WTC11 (cell line): ENCODE results near the gene SP110. TPM values are rescaled to one million over a fixed set of nuclear protein-coding genes. Genes with fewer than 3 reads are reported as not detected.

Experiments
- ATAC-seq: fragments of 200-7000 bp; cut with Tn5 transposase; 2 replicates; pipeline ENCODE4 v1.10.0; 2021; ENCODE audit warnings: mild to moderate bottlenecking, moderate library complexity
- CTCF ChIA-PET: fragments of 300-600 bp; sonication (Branson Sonifier 250); formaldehyde crosslinking; loops from one replicate; lab custom pipeline; 2021; ENCODE audit warnings: antibody characterized with exemption; lab: Charles Lee
- POLR2A ChIA-PET: fragments of 350-600 bp; sonication (Branson Sonifier 250); formaldehyde crosslinking; loops from one replicate; lab custom pipeline; 2021; ENCODE audit warnings: antibody characterized with exemption; lab: Charles Lee
- DNase-seq: peaks from one replicate; pipeline ENCODE4 v3.0.0; 2021; ENCODE audit warnings: low spot score
- H3K27ac Mint-ChIP-seq: 2 replicates; pipeline ENCODE4 v1.8.0; 2021; ENCODE audit warnings: mixed read lengths
- H3K27me3 Mint-ChIP-seq: 2 replicates; pipeline ENCODE4 v1.8.0; 2021; ENCODE audit warnings: low read depth, mild to moderate bottlenecking, moderate library complexity, mixed read lengths
- H3K36me3 Mint-ChIP-seq: 2 replicates; pipeline ENCODE4 v1.8.0; 2021; ENCODE audit warnings: mixed read lengths
- H3K4me1 Mint-ChIP-seq: 2 replicates; pipeline ENCODE4 v1.8.0; 2022; ENCODE audit warnings: mixed read lengths
- H3K4me3 Mint-ChIP-seq: 2 replicates; pipeline ENCODE4 v1.8.0; 2021; ENCODE audit warnings: mild to moderate bottlenecking, moderate library complexity, mixed read lengths
- H3K9me3 Mint-ChIP-seq: 2 replicates; pipeline ENCODE4 v1.8.0; 2021; ENCODE audit warnings: mixed read lengths
- ATF1 ChIP-seq: sonication (generic); formaldehyde crosslinking; IDR thresholded peaks from 2 replicates; pipeline ENCODE4 v1.8.1; 2023; ENCODE audit warnings: mild to moderate bottlenecking, moderate library complexity, missing genetic modification reagents
- CBFB ChIP-seq: sonication (generic); formaldehyde crosslinking; IDR thresholded peaks from 2 replicates; pipeline ENCODE4 v1.8.1; 2022; ENCODE audit warnings: mild to moderate bottlenecking, low read depth, missing genetic modification reagents
- ELF4 ChIP-seq: sonication (generic); formaldehyde crosslinking; IDR thresholded peaks from 2 replicates; pipeline ENCODE4 v1.8.1; 2022; ENCODE audit warnings: low read depth, mild to moderate bottlenecking, moderate library complexity, missing genetic modification reagents
- FOXK1 ChIP-seq: sonication (generic); formaldehyde crosslinking; IDR thresholded peaks from 2 replicates; pipeline ENCODE4 v1.8.0; 2022; ENCODE audit warnings: mild to moderate bottlenecking, moderate library complexity, missing genetic modification reagents
- FOXP1 ChIP-seq: sonication (generic); formaldehyde crosslinking; IDR thresholded peaks from 2 replicates; pipeline ENCODE4 v1.8.0; 2022; ENCODE audit warnings: missing genetic modification reagents, mild to moderate bottlenecking, moderate library complexity, borderline replicate concordance
- GABPB1 ChIP-seq: sonication (generic); formaldehyde crosslinking; IDR thresholded peaks from 2 replicates; pipeline ENCODE4 v1.8.1; 2023; ENCODE audit warnings: mild to moderate bottlenecking, missing genetic modification reagents
- GRHL2 ChIP-seq: fragments of 250-450 bp; sonication (Bioruptor Pico); IDR thresholded peaks from 2 replicates; pipeline ENCODE4 v1.8.0; 2022; ENCODE audit warnings: mild to moderate bottlenecking, moderate library complexity; ENCODE audit not compliant: insufficient replicate concordance, severe bottlenecking
- MXD4 ChIP-seq: fragments of 250-450 bp; sonication (Bioruptor Pico); IDR thresholded peaks from 2 replicates; pipeline ENCODE4 v1.8.0; 2021; ENCODE audit warnings: mild to moderate bottlenecking, moderate library complexity, borderline replicate concordance
- NFYB ChIP-seq: sonication (generic); formaldehyde crosslinking; conservative IDR thresholded peaks from 2 replicates; pipeline ENCODE4 v1.8.0; 2022; ENCODE audit warnings: low read depth, missing genetic modification reagents
- OVOL2 ChIP-seq: fragments of 250-450 bp; sonication (Bioruptor Pico); IDR thresholded peaks from 2 replicates; pipeline ENCODE4 v1.9.0; 2021; ENCODE audit warnings: mild to moderate bottlenecking, borderline replicate concordance
- SMAD4 ChIP-seq: sonication (generic); formaldehyde crosslinking; IDR thresholded peaks from 2 replicates; pipeline ENCODE4 v1.8.0; 2022; ENCODE audit warnings: mild to moderate bottlenecking, missing genetic modification reagents
- SOX15 ChIP-seq: fragments of 250-450 bp; sonication (Bioruptor Pico); IDR thresholded peaks from 2 replicates; pipeline ENCODE4 v1.9.0; 2021; ENCODE audit warnings: mild to moderate bottlenecking
- SP1 ChIP-seq: sonication (generic); formaldehyde crosslinking; conservative IDR thresholded peaks from 2 replicates; pipeline ENCODE4 v1.8.1; 2022; ENCODE audit warnings: missing genetic modification reagents
- TEAD4 ChIP-seq: sonication (generic); formaldehyde crosslinking; IDR thresholded peaks from 2 replicates; pipeline ENCODE4 v1.8.0; 2022; ENCODE audit warnings: mild to moderate bottlenecking, missing genetic modification reagents
- ZBTB43 ChIP-seq: sonication (generic); formaldehyde crosslinking; IDR thresholded peaks from 2 replicates; pipeline ENCODE4 v1.8.1; 2023; ENCODE audit warnings: mild to moderate bottlenecking, missing genetic modification reagents
- ZNF423 ChIP-seq: fragments of 250-450 bp; sonication (Bioruptor Pico); IDR thresholded peaks from 2 replicates; pipeline ENCODE4 v2.1.2; 2022; ENCODE audit warnings: mild to moderate bottlenecking, moderate library complexity
- ZNF512 ChIP-seq: sonication (generic); formaldehyde crosslinking; IDR thresholded peaks from 2 replicates; pipeline ENCODE4 v1.8.1; 2022; ENCODE audit warnings: missing genetic modification reagents, borderline replicate concordance
- ZSCAN18 ChIP-seq: fragments of 250-450 bp; sonication (Bioruptor Pico); IDR thresholded peaks from 2 replicates; pipeline ENCODE4 v2.1.2; 2022; ENCODE audit warnings: mild to moderate bottlenecking, moderate library complexity
- total RNA-seq: library from RNA; stranded (reverse); gene quantifications from 3 replicates; pipeline ENCODE4 v1.2.3, GENCODE V29; 2021
- TF ChIP-seq, protein P1 (sequence below): sonication (generic); formaldehyde crosslinking; IDR thresholded peaks from 2 replicates; pipeline ENCODE4 v1.8.1; 2022; ENCODE audit warnings: mild to moderate bottlenecking, moderate library complexity, missing genetic modification reagents
- TF ChIP-seq, protein P2 (sequence below): sonication (generic); formaldehyde crosslinking; IDR thresholded peaks from 2 replicates; pipeline ENCODE4 v1.8.0; 2022; ENCODE audit warnings: missing genetic modification reagents
- TF ChIP-seq, protein P3 (sequence below): sonication (generic); formaldehyde crosslinking; IDR thresholded peaks from 2 replicates; pipeline ENCODE4 v1.8.1; 2023; ENCODE audit warnings: mild to moderate bottlenecking, moderate library complexity, missing genetic modification reagents

Gene SP110
- total RNA-seq, 1 experiment from 2014 or later, result 5.7 TPM

GRCh38 chr2:230227216-230227615 lies 7.4 kb upstream of the SP110 start (continued):
- TF ChIP-seq, protein P1, sequence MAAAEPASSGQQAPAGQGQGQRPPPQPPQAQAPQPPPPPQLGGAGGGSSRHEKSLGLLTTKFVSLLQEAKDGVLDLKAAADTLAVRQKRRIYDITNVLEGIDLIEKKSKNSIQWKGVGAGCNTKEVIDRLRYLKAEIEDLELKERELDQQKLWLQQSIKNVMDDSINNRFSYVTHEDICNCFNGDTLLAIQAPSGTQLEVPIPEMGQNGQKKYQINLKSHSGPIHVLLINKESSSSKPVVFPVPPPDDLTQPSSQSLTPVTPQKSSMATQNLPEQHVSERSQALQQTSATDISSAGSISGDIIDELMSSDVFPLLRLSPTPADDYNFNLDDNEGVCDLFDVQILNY (CRISPR knock-in tag), result no peak
- TF ChIP-seq OVOL2 (no peak), FOXP1 (CRISPR knock-in tag) (no peak), ZNF423 (no peak), SMAD4 (no peak), GABPB1 (CRISPR knock-in tag) (no peak), SP1 (CRISPR knock-in tag) (no peak), ATF1 (CRISPR knock-in tag) (no peak), ELF4 (CRISPR knock-in tag) (no peak)
- TF ChIP-seq, protein P2, sequence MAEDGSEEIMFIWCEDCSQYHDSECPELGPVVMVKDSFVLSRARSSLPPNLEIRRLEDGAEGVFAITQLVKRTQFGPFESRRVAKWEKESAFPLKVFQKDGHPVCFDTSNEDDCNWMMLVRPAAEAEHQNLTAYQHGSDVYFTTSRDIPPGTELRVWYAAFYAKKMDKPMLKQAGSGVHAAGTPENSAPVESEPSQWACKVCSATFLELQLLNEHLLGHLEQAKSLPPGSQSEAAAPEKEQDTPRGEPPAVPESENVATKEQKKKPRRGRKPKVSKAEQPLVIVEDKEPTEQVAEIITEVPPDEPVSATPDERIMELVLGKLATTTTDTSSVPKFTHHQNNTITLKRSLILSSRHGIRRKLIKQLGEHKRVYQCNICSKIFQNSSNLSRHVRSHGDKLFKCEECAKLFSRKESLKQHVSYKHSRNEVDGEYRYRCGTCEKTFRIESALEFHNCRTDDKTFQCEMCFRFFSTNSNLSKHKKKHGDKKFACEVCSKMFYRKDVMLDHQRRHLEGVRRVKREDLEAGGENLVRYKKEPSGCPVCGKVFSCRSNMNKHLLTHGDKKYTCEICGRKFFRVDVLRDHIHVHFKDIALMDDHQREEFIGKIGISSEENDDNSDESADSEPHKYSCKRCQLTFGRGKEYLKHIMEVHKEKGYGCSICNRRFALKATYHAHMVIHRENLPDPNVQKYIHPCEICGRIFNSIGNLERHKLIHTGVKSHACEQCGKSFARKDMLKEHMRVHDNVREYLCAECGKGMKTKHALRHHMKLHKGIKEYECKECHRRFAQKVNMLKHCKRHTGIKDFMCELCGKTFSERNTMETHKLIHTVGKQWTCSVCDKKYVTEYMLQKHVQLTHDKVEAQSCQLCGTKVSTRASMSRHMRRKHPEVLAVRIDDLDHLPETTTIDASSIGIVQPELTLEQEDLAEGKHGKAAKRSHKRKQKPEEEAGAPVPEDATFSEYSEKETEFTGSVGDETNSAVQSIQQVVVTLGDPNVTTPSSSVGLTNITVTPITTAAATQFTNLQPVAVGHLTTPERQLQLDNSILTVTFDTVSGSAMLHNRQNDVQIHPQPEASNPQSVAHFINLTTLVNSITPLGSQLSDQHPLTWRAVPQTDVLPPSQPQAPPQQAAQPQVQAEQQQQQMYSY (CRISPR knock-in tag), result no peak

DNA sequence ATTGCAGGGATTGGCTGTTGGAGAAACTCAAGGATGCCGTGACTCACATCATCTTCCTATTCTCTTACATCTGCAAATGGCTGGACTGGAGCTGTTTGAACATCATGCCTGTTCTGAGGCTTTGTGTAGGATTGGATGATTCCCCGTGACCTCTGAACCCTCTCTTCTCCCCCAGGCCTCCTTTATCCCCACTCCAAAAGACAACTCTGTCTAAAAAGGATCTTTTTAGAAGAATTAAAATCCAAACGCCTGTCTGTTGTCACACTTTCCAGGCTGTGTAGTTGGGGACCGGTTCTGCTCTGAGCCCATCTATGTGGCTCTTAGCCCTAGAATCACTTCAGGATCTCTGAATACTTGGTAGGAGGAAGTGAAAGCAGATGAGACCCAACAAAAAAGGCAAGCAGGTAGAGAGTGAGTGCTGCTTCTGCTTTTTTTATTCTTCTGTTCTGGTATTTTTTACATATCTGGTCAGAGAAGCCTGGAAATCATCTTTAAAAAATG lies 6.3 kb upstream of the SP110 start:
- Mint-ChIP-seq H3K36me3 (peaks cover 14% of the 10 kb centered on the region), H3K4me1 (peaks cover 11% of the 10 kb centered on the region)

More for the DNA sequence above, 6.3 kb upstream of the SP110 start:
- DNase-seq (no peak), ATAC-seq (no peak)
- ChIA-PET POLR2A (no interaction called here), CTCF (no interaction called here)
- H3K4me3 Mint-ChIP-seq, result no peak overlapping the region
- H3K27ac Mint-ChIP-seq, result no peak overlapping the region
- peaks cover 15% of the 10 kb centered on the region for H3K9me3 Mint-ChIP-seq
- H3K27me3 Mint-ChIP-seq, result peaks cover 3% of the 10 kb centered on the region; the same call in 1 of the 2 replicates
- TF ChIP-seq MXD4 (no peak), SOX15 (no peak), TEAD4 (CRISPR knock-in tag) (no peak), ZNF423 (no peak), NFYB (no peak), GRHL2 (CRISPR knock-in tag) (no peak), ZNF512 (CRISPR knock-in tag) (no peak), CBFB (no peak), FOXK1 (no peak), ZSCAN18 (CRISPR knock-in tag) (no peak), ZBTB43 (CRISPR knock-in tag) (no peak)
- TF ChIP-seq, protein P3, sequence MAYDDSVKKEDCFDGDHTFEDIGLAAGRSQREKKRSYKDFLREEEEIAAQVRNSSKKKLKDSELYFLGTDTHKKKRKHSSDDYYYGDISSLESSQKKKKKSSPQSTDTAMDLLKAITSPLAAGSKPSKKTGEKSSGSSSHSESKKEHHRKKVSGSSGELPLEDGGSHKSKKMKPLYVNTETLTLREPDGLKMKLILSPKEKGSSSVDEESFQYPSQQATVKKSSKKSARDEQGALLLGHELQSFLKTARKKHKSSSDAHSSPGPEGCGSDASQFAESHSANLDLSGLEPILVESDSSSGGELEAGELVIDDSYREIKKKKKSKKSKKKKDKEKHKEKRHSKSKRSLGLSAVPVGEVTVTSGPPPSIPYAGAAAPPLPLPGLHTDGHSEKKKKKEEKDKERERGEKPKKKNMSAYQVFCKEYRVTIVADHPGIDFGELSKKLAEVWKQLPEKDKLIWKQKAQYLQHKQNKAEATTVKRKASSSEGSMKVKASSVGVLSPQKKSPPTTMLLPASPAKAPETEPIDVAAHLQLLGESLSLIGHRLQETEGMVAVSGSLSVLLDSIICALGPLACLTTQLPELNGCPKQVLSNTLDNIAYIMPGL, result no peak
